NCI-H526 treated with DMSO at 0.1 percent for 48 hours (cell line): ENCODE measurements around the gene ECPAS.
"Not testable (repeated sequence)": the region's sequence is repeated elsewhere in the genome, so short reads cannot be mapped to it uniquely, and the experiment has no call there.

Source experiments
- DNase-seq: peaks from one replicate; lab custom pipeline; 2025; lab: John Stamatoyannopoulos, UW

Gene ECPAS

DNA sequence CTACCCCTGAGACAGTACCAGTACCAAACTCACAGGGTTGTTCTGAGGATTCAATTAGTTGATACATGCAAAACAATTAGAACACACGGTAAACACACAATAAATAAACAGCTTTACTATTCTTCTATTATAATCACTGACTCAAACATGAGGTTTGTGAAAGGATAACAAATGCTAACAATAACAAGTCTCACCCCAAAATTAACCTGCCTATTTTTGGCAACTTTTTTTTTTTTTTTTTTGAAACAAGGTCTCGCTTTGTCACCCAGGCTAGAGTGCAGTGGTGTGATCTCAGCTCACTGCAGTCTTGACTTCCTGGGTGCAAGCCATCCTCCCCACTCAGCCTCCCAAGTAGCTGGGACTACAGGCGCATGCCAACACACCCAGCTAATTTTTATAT lies 6.5 kb downstream of the ECPAS start:
- DNase-seq, result no peak

- DNase-seq, result no peak
Measured at GRCh38 chr9:111475195-111475594, 9.0 kb downstream of the ECPAS start.

- DNase-seq, result peak; percentile 5
Measured at GRCh38 chr9:111474385-111474784, 9.8 kb downstream of the ECPAS start.

DNA sequence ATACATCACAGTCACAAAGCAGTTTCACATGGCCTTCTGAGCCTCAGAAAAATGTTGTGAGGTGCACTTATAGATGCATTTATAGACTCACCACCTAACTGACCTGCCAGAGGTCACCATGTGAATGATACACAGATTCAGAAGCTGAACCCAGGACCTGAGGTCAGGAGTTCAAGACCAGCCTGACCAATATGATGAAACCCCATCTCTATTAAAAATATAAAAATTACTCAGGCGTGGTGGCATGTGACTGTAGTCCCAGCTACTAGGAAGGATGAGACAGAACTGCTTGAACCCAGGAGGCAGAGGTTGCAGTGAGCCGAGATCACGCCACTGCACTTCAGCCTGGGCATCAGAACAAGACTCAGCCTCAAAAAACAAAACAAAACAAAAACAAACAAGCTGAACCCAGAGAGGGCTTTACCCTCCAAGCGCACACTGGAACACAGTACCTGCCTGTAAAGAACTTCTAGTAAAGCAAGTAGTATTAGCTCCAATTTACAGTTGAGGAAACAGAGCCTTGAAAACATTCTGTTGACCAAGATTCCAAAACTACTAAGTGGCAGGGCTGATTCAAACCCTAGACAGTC lies 16.3 kb downstream of the ECPAS start:
- no peak for DNase-seq

- no peak for DNase-seq
Measured at GRCh38 chr9:111463048-111463447, 21.1 kb downstream of the ECPAS start.

- DNase-seq, result no peak
Measured at GRCh38 chr9:111458139-111459009, 25.8 kb downstream of the ECPAS start.

DNA sequence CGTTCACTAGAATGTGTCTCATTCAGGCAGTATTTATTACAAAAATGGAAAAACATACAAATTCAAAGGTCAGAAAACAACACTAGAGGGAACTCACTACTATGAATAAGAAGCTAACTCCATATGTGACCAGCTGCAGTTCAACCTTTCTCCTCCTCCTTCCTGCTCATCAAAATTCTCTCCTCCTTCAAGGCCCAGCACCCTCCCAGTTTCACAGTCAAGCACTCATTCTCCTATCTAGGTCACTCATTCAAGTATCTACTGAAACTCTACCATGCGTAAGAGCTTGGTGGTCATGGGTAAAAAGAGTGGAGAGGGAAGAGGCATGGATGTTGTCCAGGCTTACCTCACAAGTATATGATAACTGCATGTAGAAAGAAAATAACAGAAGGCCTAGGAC lies 27.7 kb downstream of the ECPAS start:
- no peak for DNase-seq

DNA sequence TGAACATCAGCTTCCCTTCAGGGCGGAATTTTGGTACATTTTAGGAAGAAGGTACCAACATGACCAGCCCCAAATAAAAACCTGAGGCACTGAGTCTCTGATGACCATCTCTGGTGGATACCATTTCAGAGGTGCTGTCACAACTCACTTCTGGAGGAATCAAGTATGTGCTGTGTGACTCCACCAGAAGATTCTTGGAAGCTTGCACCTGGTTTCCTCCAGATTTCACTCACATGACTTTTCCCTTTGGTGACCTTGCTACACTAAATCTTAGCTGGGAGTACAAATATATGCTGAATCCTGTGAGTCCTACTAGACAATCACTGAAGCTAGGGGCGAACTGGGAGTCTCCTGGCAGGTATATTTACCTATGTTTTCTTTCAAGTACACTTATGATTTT lies 28.5 kb downstream of the ECPAS start:
- no peak for DNase-seq

DNA sequence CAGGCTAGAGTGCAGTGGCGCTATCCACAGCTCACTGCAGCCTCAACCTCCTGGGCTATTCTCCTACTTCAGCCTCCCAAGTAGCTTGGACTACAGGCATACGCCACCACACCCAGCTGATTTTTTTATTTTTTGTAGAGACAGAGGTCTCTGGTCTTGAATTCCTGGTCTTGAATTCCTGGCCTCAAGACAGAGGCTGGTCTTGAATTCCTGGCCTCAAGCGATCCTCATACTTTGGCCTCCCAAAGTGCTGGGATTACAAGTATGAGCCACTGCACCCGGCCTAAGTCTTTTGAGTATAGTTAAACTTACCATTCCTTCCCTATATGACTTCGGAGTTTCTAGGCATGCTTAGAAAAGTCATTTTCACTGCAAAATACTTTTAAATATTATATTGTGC lies 29.4 kb downstream of the ECPAS start:
- DNase-seq, result no peak

GRCh38 chr9:111451570-111451969 lies 32.6 kb downstream of the ECPAS start:
- DNase-seq, result no peak

DNA sequence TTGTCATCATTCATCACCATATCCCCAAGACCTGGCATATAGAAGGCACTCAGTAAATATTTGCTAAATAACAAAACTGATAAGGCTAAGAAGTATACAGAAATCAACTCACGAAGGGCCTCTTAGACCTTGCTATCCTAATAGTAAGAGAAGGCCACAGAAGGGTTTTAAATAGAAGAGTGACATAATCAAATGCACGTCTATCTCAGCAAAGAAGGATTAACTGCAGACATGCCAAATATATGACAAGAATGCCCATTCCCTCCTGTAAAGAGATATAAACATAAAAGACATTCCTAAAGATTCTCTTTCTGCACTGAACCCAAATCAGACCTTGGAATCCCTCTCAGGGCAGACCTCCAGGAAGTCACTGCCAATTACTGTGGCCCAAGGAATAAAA lies 34.1 kb downstream of the ECPAS start:
- no peak for DNase-seq

GRCh38 chr9:111449705-111450104 lies 34.5 kb downstream of the ECPAS start:
- no peak for DNase-seq

GRCh38 chr9:111445799-111446198 lies 38.4 kb downstream of the ECPAS start:
- DNase-seq, result not testable (repeated sequence)

DNA sequence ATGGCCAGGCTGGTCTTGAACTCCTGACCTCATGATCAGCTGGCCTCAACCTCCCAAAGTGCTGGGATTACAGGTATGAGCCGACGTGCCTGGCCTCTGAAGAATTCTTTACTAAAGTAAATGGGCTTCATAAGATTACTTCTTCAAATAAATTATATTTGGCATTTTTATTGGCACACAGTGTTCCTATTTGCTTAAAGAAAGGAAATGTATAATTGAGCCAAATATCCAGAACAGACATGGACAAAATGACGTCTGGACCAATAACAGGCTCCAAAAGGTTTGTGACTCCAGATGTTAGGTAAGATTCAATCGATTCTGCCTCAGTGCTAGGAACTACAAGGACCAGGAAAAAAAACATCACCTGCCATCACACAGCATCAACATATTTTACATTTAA lies 40.7 kb downstream of the ECPAS start:
- no peak for DNase-seq

- DNase-seq, result no peak
Measured at GRCh38 chr9:111442360-111443027, 41.7 kb downstream of the ECPAS start.

GRCh38 chr9:111440226-111440625 lies 44.0 kb downstream of the ECPAS start:
- DNase-seq, result no peak

GRCh38 chr9:111438541-111439235 lies 45.5 kb downstream of the ECPAS start:
- DNase-seq, result no peak

DNA sequence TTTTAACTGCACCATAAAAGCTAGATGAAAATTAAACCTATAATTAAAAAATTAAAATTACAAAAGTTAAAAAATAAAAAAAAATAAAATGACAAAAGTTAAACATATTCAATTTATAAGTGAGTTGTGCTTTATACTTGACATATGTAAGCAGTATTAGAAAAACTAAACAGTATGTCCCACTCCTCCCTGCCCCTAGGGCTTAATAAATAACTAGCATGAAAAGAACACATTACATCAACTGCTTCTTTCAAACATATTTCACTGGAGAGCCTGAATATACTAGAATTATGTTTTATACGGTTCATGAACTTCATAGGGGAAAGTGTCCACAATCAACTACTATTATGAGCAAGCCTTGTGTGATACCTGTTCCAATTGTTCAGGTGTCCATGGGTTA lies 47.6 kb downstream of the ECPAS start:
- no peak for DNase-seq

DNA sequence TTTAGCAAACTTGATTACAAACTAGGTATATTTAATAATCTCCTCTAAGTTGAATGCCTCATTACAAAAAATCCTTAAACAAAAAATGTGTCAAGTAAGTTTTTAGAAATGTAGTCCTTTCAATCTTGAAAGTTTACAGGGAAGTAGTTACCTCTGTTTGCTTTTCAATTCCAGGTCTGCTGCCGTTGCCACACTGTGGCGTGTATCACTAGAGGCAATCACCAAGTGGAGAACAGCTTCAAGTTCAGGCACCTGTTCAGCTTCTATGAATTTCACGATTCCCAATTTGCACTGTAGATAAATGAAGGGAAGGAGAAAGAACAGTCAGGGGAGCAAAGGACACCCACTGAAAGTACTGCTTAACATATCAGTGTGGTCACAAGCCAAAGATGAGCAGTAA lies 51.1 kb downstream of the ECPAS start:
- DNase-seq, result no peak

GRCh38 chr9:111431684-111432083 lies 52.5 kb downstream of the ECPAS start:
- DNase-seq, result no peak

DNA sequence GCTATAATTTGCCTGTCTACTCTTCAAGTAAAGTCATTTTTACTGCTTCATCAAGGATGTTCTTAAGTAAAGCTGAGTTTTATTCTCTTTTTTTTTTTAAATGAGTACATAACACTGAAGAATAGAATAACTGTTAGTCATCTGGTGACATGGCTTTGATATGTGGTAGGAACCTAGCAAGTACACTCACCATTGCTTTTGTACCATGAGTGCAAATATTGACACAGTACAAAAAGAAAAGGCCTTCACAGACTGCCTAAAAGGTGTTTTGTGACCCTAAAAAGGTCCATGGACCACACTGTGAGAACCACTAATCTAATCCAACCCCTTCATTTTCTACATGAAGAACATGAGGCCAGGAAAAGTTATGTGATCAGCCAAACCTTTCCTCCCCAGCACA lies 55.0 kb downstream of the ECPAS start:
- DNase-seq, result no peak

GRCh38 chr9:111427186-111427585 lies 57.0 kb downstream of the ECPAS start:
- DNase-seq, result no peak

DNA sequence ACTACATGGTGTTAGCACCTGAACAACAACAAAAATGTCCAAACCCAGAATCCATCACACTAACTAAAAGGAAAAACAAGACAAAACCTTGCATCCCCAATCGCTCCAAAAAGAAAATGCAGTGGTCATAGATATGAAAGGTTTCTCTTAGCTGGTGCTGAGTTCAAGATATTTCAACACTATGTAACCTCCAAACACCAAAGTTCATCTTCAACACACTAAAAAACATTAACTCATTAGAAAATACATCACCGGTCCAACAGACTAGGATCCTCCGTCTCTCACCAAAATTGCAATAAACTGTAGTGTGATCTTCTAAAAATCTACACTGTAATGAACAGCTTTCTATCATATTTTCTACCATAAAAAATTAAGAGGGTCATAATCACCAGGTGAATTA lies 60.8 kb downstream of the ECPAS start:
- no peak for DNase-seq
